Measurements from ENCODE around the gene RASSF6.

- no peak for TF ChIP-seq MEF2A (IDR thresholded peaks at IDR 0.05; ENCODE audit: borderline replicate concordance, low read depth)
- no peak for TF ChIP-seq EZH2phosphoT487 (IDR thresholded peaks at IDR 0.05; ENCODE audit: borderline replicate concordance, low read depth)
- TF ChIP-seq CTCF (IDR thresholded peaks at IDR 0.05) = no peak
- TF ChIP-seq TAF1 (IDR thresholded peaks at IDR 0.05; ENCODE audit: borderline replicate concordance, low read depth, low read length) = no peak
- TF ChIP-seq CHD2 (IDR thresholded peaks at IDR 0.05; ENCODE audit: low read length, partially characterized antibody) = no peak
- no peak for TF ChIP-seq NFIC (IDR thresholded peaks at IDR 0.05; ENCODE audit: borderline replicate concordance)
- TF ChIP-seq TEAD4 (IDR thresholded peaks at IDR 0.05; ENCODE audit: borderline replicate concordance, insufficient read depth) = no peak
- TF ChIP-seq RAD21 (IDR thresholded peaks at IDR 0.05; ENCODE audit: low read length) = no peak
- TF ChIP-seq ZBTB33 (IDR thresholded peaks at IDR 0.05; ENCODE audit: borderline replicate concordance, low read depth) = no peak
- TF ChIP-seq POLR2AphosphoS5 (IDR thresholded peaks at IDR 0.05; ENCODE audit: low read depth, low read length) = no peak
- no peak for TF ChIP-seq EP300 (IDR thresholded peaks at IDR 0.05; ENCODE audit: borderline replicate concordance in 1 of 2, low read depth in 1 of 2, low read length in 1 of 2)
- TF ChIP-seq REST (IDR thresholded peaks at IDR 0.05; ENCODE audit: low read depth, low read length) = no peak
Measured at GRCh38 chr4:73660808-73661207, 40.6 kb upstream of the RASSF6 start.
